GM18868 (cell line): Measurements from ENCODE around the gene DPP6.

ENCODE experiments used
- ATAC-seq: cut with Tn5 transposase; IDR thresholded peaks from one replicate; pipeline ENCODE4 v1.9.1; 2021; ENCODE audit warnings: mild to moderate bottlenecking, moderate library complexity; ENCODE audit not compliant: unreplicated experiment

DPP6 gene

DNA sequence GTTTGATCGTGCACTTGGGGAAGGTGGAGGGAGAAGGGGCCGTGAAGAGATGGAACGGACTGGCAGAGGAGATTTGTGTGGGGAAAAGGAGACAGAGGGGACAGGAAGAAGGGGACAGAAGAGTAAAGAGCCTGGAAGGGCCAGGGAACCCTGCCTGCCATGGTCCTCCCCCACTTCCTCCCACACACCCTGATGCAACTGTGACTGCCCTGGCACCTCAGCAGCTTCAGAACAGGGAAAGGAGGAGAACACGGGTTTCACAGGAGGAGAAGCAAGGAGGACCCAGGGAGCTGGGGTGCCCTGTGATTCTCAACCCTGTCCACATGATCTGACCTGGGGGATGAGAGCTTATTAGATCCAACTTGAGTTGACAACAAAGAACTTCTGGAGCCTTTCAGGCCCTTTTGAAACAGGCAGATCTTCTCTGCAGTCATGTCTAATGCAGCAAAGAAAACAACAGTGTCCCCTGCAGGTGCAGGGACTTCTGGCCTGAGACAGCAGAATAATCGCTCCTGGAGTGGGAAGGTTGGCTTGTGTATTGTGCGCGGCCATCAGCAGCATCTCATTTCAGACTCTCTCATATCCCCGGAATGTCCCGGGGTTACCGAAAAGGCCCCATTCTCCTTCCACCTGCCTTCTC lies 529.2 kb downstream of the DPP6 start:
- no peak for ATAC-seq

DNA sequence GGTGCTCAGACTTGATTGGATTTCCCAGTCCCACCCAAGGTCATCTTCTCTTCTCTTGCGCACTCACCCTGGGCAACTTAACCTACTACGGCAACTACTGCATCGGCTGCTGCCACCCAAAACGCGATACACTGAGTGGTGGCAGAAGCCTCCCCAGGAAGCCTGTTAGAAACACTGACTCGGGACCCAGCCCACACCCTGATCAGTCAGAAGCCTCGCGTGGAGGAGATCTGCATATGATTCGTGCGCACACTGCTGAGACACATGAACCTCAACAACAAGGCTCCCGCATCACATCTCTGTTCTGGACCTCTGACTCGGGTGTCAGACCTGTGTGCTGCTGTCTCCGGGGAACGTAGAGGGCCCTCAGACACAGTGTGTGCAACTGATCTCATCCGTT lies 531.3 kb downstream of the DPP6 start:
- no peak for ATAC-seq

DNA sequence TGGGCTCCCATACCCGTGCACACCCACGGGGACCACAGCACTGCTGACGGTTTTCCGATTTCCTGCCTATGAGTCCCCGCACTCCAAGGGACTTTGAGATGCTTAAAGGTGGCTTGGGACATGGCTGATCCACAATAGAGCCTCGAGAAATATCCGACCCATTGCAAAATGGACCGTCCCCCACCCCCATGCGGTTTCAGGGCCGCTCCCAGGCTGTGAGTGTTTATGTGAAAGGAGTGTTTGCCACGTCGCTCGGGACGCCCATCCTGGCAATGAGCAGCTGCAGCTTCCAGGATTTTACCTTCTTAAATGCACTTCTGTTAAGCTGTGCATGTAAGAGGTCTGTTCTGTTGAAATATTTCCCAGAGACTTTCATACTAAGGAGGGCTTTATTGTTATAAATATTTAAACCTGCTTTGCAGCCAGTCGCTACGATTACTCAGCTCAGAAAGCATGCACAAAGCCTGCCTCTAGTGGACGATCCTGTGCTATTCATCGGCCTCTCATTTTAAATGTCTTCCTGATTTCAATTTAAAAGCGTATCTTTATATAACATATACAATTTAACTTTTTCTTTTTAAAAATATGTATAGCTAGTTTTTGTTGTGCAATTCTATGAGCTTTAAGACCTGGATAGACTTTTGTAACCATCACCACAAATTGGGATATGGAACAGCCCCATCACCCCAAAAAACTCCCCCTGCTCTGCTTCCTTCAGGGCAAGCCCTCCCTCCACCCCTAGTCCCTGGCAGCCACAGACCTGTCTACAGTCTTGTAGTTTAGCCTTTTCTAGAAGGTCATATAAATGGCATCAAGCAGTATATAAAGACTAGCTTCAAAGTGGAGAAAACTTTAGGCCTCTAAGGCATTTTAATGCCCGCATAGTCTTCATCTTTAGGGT lies 532.4 kb downstream of the DPP6 start:
- ATAC-seq, result no peak

DNA sequence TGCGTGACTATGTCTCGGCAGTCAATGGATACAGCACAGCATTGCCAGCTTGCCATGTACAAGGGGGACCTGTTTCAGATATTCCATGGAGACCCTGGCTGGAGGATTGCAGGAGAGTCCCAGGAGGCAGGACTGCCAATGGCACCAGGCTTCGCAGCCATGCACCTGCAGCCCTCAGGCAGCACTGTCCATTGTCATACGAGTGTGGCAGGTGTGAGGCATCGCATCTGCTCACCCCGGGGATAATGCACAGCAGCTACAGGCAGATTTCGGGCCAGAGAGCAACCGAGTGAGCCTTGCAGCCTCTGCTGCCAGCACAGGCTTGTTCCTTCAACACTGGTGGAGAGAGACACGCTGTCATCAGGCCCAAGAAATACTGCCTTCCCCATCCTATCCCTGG lies 535.6 kb downstream of the DPP6 start:
- no peak for ATAC-seq

DNA sequence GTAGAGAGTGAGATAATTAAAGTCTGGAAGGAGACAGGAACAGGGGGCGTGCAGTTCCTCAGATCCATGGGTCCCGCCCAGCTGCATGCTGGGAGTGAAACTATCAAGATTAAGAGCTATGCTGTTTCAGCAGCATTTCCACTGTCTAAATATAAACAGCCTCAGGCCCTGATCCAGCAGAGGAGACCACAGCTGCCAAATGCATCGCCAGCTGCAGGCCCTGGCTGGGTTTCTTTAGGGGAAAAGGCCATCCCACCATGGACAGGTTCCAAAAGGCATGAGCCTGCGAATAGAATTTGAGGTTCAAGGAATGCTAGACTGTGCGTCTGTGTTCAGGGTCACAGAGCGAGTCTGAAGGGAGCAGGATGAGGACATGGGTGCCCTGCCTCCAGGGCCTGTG lies 539.3 kb downstream of the DPP6 start:
- ATAC-seq, result no peak

DNA sequence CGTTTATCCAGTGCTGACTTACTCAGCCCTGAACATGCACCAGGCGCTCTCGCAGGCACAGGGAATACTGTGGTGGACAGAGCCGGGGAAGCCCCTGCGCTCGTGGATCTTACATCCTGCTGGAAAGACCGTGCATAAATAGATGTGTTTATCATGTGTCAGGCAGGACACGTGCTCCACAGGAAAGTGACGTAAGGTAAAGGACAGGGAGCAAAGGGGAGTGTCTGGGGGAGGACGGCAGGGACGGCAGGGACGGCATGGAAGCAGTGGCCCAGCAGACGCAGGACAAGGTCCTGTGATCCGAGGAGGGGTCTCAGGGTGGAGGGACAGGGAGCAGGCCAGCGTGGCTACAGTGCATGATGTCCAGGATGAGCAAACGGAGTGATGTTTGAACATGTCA lies 540.2 kb downstream of the DPP6 start:
- ATAC-seq, result no peak

DNA sequence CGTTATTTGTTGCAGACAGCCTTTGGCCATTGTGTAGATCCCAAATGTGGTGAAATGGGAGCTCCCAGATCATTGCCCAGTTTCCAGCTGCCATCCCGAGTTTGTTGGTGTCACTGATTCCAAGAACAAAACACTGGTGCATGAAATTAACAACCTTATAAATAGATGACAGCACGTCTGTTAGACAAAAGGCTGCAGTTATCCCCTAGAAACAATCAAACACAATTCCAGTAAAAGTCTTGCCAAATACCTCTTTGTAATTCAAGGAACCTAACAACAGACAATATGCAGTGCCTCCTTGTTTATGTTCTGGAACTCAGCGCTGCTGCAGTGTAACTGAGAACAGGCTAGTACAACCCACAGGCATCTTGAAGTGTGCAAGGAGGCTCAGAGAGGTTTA lies 546.2 kb downstream of the DPP6 start:
- no peak for ATAC-seq

DNA sequence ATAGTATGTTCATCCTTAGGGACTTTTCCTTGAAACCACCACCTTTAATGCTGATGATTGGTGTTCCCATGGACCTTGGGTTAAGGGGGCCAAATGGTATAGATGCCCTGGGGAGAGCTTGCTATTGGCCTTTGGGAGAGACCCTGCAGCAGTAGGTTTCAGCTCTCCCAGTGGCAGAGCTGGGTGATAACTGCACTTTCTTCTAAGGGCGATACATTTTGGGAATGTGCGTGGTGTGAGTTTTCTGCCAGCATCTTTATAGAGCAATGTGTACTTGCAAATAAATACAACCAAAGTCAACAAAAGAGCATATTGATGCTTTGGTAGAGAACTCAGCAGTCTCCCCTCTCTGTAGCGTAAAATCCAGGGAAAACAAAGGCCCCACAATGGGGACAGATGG lies 546.7 kb downstream of the DPP6 start:
- no peak for ATAC-seq

DNA sequence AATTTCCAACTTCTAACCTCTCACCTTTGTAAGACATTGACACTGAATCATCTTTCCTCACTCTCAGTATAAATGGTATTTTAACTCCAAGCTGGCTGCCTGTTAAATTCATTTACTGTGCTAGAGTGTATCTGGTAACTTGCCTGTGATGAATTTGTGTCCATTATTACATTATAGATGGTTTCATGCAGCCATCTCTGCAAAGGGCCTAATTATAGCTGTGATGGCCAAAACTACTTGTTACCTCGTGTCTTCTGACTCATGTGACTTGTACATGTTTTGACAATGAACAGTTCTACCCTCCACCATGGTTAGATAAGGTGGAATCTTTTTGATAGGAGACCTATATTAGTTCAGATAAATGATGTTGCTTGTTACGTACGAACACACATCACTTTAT lies 558.7 kb downstream of the DPP6 start:
- no peak for ATAC-seq

DNA sequence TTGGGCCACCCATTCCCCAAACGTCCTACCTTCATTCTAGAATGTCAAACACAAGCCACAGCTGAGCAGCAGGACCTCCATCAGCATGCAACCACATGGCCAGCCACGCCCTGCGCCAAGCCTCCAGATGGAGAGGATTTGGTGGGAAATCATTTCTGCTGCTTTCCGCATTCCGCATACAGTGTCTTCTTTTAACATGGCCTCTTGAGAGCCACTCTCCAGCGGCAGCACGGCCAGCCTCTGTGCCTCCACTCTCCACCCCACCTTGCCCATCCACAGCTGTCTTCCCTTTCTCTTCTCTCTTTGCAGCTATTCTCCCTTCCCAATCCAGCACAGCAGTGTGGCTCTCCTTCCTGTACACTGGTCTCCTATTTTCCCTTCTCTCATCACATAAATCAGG lies 561.6 kb downstream of the DPP6 start:
- ATAC-seq, result no peak

DNA sequence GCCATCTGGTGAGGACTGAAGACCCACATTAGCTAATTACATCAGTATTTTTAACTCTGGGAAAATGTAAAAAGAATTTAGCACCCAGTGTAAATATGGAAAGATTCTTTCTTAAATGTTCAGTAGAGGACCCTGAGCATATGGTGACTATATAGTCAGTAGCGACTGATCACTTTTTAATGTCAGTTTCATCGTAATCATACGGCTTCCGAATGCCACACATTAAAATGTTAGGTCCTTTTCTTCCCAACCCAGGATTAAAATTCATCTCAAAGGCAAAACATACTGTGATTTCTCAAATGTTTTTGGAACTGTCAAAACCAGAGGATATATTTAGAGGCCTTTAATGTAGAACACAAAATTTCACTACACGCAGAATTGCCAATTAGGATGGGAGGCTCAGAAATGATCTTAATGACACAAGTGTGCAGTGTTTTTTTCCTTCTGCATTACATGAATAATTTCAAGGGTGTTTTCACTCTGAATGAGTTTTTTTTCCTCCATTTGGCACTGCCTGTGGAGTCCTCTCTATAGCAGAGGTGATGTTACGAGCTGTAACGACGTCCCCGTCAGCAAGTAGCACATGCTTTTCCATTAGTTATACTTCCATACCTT lies 568.0 kb downstream of the DPP6 start:
- no peak for ATAC-seq

DNA sequence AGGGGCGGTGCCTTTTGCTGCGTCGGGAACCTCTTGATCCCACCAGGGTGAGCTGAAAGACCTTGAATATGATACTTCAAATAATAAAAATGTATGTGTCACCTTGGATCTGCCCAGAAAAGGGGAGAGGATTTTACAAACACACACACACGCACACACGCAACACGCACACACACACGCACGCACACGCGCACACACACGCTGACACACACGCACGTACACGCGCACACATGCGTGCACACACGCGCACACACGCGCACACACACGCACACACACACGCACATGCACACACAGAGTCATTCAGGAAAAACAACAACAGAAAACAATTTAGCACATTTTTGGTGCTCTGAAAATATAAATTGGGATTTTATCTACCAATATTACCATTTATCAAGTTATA lies 571.2 kb downstream of the DPP6 start:
- no peak for ATAC-seq

DNA sequence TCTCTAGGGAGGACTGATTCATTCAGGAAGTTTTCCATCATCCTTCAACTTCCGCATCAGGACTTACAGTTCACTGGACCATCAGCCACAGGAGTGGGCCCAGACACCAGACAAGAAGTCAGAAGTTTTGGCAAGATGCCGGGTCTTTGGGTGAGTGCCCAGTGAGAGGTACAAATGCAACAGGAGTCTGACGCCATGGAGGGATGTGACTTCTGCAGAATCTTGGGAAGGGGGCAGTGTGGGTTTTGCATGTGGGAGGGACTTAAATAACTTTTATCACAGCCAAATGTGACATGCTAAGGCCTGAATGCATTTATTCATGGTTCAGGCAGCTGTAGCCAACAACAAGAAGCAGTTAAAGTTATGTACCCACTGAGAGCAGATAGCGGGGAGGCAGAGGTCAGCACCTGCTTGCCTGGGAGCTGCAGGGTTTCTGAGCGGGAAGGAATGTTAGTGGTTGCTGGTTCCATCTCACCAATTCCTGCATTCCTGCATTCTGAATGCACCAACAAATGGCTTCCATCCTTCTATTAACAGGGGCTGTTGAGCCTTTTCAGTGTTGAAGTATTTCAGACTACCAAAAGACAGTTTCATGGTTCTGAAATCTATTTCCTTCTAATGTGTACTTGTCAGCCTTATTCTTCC lies 575.6 kb downstream of the DPP6 start:
- no peak for ATAC-seq

DNA sequence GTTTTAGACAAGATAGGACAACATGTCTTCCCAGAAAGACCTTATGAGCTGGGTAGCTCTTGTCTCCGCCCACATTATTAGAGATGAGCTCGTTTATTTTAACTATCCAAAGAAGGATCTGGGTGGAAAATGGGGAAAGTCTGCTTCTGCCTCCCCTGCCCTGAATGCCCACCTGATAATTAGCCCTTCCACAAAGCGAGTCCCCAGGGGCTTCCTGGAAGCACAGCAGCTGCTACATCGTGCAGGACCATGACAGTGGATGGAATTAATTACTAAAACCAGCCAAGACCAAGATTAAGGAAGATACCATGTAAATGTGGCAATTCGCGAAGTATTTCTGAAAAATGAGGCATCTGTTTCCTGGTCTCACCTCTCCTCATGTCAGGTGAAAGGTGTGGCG lies 576.4 kb downstream of the DPP6 start:
- ATAC-seq, result no peak

DNA sequence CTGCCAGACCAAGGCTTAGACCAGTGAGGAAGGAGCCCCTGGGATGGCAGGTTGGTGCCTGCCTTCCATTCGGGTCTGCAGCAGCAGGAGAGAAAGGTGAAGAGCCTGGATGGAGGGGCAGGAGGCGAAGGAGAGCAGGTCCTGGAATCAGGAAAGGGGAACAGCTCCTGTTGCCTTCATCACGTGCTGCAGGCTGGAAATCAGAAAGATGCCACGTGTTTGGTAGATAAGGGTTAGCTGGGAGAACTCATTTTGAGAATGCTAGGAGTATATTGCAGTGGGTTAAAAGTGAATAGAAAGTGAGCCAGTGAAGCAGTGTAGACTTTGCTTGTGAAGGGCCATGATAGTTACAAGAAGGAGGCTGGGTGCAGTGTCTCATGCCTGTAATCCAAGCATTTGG lies 579.0 kb downstream of the DPP6 start:
- ATAC-seq, result no peak

DNA sequence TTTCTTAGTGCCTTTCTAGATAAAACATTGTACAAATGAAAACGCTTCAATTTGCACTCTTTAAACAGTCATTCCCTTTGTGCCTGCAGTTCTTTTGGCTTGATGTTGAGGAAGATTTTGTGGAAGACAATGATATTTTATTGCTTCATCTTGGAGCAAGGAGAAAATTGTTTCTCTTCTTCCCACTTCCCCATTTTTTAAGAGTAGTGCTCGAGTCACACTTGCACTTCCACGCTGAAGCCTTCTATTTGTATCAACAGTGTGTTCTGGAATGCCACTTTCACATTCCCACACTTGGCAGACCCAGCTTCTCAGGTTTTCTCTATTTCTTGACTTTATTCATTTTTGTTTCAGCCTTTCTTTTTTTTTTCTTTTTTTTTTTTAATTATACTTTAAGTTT lies 581.4 kb downstream of the DPP6 start:
- no peak for ATAC-seq

DNA sequence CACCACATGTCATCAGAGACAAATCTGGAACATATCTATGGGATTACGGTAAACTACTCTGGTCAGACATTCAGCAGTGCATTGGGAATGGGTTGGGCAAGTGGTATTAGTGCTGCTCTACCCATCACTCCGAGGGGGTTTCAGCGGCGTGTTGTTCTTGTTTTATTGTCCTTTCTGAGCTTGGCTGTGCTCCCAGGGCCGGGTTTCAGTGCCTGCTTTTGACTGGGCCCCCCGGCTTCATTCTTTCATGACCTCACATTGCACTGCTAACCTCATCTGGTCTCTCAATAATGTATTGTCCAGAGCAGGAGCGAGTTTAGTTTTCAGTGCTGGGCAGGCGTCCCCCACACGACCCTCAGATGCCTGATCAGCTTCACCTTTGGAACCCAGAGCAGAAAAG lies 586.1 kb downstream of the DPP6 start:
- ATAC-seq, result no peak

DNA sequence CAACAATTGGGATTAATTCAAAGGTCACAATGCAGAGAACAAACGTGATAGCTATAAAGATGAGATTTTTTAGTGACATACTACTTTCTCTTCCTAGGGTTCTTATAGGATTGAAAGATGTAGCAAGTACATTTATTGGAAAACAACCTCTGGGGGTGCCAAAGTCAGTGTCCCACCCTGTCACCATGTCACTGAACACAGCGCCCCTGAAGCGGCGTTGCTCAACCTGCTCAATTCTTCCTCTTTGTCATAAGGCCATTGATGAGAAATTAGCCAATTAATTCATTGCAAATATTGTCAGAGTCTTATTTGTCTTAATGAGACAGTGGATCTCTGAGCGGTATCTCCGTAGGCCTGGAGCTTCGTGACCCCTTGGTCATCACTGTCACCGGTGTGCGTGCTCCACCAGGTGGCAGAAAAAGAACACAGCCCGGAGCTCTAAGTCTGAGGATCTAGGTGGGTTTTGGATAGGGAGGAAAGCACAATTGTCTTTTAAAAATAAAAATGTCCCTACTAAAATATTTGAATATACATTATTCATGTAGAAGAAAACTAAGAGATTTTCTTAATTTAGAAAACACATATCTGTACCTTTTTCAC lies 588.2 kb downstream of the DPP6 start:
- ATAC-seq, result no peak

DNA sequence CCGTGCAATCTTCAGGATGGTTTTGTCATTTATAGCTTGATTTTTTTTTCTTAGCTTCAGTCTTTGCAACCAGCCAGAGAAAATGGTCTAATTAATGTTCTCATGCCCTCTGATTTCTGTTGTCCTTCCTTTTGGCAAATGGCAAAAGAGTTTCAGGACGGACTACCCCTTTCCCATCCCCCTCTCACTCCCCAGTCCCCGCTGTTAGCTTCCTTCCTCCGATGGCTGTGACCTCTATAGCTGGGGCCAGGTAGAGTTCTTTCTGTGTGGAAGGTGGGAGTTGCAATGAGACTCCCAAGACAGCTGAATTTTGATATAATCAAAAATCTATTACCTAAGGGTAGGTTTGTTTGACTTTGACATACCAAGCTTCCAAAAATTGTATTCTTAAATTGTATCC lies 588.7 kb downstream of the DPP6 start:
- ATAC-seq, result no peak

DNA sequence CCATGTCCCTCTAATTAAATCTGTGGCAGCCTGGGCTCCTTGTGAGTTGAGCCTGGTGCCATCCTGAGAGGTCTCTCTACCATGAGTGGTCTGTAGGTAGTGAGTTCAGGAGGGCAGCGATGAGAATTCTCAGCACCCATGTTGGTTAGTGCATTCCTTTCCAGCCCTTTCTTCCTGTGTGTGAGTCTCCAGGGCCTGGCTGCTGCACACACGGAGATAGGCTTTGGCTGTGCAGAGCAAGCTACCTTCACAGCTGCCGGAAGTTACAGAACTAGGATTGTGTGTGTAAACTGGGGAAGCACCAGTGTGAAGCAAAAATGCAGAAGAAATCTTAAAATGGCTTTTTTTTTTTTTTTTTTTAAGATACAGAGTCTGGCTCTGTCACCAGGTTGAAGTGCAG lies 592.2 kb downstream of the DPP6 start:
- no peak for ATAC-seq
